DMS114 treated with DMSO at 0.1 percent for 48 hours (cell line): ENCODE results near the gene PITPNM1.
A peak's percentile ranks its signal among the peaks of the same experiment; 100 is the strongest.
"Not testable (repeated sequence)": the region's sequence is repeated elsewhere in the genome, so short reads cannot be mapped to it uniquely, and the experiment has no call there.

Experiments
- DNase-seq: peaks from one replicate; lab custom pipeline; 2025; ENCODE audit not compliant: unreplicated experiment; lab: John Stamatoyannopoulos, UW

The PITPNM1 gene

GRCh38 chr11:67491276-67492068, 13.7 kb downstream of the PITPNM1 start:
- no peak for DNase-seq

- DNase-seq = no peak
These were observed 14.5 kb downstream of the PITPNM1 start for GRCh38 chr11:67490727-67491065.

GRCh38 chr11:67489885-67490726, 15.1 kb downstream of the PITPNM1 start:
- DNase-seq = no peak

- DNase-seq = no peak
These were observed 15.8 kb downstream of the PITPNM1 start for GRCh38 chr11:67489203-67489884.

DNA sequence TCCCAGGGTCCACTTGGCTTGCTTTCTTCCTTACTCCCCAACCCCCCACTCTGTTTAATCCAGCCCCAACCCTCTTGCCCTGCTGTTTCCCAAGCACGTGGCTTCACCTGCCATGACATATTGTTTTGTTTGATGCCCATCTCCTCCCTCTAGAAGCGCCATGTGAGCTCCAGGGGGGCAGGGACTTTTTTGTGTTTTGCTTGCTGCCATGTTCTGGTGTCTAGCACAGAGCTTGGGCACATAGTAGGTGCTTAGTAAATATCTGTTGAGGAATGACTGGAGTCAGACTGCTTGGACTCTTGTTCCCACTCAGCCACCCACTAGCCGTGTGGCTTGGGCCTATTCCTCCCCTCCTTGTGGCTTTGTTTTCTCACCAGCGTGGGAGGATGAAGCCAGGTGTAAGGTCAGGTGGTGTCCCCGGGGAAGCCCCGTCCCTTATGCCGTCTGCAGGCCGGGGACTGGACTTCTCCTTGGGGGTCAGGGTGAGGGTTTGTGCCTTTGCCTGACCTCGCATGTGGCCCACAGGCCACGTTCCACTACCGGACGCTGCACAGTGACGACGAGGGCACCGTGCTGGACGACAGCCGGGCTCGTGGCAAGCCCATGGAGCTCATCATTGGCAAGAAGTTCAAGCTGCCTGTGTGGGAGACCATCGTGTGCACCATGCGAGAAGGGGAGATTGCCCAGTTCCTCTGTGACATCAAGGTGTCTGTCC, 18.5 kb downstream of the PITPNM1 start:
- no peak for DNase-seq

DNA sequence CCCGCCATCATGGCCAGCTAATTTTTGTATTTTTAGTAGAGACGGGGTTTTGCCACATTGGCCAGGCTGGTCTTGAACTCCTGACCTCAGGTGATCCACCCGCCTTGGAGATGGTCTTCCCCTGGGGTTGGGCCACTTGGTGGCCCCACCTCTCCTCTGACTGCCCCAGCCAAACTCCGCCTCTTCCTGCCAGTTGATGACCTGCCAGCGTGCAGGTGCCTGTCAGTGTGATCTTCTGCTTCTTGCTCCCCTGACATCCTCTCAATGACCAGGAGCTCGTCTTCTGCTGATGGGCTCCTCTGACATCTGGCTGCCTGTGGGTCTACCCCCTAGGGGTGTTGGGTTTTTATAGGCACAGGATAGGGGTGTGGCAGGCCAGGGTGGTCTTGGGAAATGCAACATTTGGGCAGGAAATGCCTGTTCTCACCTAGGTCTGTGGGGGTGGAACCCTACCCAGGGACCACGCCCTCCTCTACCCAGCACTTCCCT, 19.2 kb downstream of the PITPNM1 start:
- DNase-seq = not testable (repeated sequence)

- DNase-seq = no peak
These were observed 20.3 kb downstream of the PITPNM1 start for GRCh38 chr11:67484847-67485311.

- no peak for DNase-seq
These were observed 21.1 kb downstream of the PITPNM1 start for GRCh38 chr11:67483831-67484665.

DNA sequence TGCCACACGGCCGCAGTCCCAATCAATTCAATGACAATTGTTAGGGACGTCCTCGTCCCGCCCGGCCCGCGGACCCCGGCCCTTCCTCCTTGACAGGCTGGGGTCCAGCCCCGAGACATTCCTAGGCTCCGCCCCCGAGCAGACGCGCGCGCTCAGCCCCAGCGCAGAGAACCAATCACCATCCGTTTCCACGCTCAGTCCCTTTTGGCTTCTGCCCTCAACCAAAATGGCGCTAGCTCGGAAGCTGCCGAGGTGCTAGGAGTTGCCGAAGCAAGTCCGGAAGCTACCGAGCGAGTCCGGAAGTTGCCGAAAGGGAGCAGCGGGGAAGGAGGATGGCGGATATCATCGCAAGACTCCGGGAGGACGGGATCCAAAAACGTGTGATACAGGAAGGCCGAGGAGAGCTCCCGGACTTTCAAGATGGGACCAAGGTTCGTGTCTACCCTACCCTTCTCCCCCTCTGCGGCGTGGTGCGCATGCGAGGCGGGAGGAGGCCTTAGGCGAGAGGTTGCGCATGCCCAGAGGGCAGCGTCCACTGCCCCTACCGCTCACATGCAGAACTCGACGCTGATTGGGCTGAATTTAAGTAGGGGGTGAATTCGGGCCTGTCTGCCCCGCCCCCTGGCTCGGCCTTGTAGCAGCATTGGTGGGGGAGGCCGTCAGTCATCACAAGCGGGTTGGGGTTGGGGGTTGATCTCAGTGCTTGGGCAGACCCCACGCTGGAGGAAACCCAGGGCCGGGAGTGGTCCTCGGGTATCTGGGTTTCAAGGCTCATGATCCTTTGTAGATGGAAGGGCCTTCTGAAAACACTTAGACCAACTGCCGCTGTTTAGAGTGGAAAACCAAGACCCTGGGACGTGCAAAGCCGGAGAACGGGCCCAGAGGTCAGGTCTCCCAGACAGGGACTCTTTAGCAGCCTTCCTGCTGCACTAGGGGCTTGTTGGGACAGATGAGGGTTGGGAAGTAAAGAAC, 22.1 kb downstream of the PITPNM1 start, which contains the start of gene AIP:
AIP (plus strand) TSS at position 200 of the 972 bp plus-strand sequence; CDS start at position 333, 133 bp downstream.
- DNase-seq = peak; percentile 99

GRCh38 chr11:67482275-67482826, 22.8 kb downstream of the PITPNM1 start:
- DNase-seq = no peak

DNA sequence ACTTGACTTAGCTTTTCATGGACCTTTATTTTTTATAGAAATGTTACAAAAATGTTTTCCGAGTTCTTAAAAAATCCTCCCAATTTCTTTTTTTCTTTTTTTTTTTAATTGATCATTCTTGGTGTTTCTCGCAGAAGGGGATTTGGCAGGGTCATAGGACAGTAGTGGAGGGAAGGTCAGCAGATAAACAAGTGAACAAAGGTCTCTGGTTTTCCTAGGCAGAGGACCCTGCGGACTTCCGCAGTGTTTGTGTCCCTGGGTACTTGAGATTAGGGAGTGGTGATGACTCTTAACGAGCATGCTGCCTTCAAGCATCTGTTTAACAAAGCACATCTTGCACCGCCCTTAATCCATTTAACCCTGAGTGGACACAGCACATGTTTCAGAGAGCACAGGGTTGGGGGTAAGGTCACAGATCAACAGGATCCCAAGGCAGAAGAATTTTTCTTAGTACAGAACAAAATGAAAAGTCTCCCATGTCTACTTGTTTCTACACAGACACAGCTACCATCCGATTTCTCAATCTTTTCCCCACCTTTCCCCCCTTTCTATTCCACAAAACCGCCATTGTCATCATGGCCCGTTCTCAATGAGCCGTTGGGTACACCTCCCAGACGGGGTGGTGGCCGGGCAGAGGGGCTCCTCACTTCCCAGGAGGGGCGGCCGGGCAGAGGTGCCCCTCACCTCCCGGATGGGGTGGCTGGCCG, 27.7 kb downstream of the PITPNM1 start:
- not testable (repeated sequence) for DNase-seq

- not testable (repeated sequence) for DNase-seq
These were observed 28.5 kb downstream of the PITPNM1 start for GRCh38 chr11:67476692-67477091.

- no peak for DNase-seq
These were observed 32.3 kb downstream of the PITPNM1 start for GRCh38 chr11:67472882-67473281.

DNA sequence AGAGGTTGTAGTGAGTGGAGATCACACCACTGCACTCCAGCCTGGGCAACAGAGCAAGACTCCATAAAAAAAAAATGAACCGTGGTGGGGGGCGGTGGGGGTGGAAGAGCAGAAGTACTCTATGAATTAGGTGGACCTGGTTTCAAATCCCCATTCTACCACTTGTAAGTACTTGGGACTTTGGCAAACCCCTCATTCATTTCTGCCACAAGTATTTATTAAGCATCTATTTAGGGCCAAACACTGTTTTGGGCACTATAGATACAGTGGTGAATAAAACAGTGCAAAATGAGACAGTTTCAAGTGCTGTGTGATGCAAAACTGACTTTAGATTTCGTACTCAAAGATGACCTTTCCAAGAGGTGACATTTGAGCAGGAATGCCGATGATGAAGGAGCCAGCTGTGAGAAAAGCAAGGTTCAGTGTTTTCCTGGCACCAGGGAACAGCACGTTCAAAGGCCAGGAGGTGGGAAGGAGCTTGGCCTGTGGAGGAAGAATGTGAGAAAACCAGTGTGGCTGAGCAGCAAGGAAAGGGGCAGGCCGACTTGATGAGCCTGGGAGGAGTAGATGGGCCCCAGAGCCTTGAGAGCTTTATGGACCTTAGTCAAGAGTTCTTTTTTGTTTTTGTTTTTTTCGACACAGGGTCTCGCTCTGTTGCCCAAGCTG, 34.7 kb downstream of the PITPNM1 start:
- no peak for DNase-seq

DNA sequence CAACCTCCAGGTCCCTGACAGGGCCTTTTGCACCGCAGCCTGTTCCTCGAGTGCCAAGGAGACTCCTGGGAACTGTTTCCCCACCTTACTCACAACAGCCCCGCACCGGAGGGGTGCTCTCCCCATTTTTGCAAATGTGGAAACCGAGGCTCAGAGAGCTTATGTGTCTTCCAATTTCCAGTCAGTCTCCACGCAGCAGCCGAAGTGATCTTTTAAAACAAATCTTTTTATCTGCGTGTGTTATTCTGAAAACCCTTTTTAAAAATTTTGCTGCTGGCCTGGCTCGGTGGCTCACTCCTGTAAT, 35.7 kb downstream of the PITPNM1 start:
- DNase-seq = no peak

- DNase-seq = peak; percentile 89
These were observed 36.2 kb downstream of the PITPNM1 start, which contains the start of gene TMEM134 for GRCh38 chr11:67468759-67469507. TSS of gene TMEM134 (minus strand) at chr11:67469251. CDS start at chr11:67469192, 59 bp downstream.

DNA sequence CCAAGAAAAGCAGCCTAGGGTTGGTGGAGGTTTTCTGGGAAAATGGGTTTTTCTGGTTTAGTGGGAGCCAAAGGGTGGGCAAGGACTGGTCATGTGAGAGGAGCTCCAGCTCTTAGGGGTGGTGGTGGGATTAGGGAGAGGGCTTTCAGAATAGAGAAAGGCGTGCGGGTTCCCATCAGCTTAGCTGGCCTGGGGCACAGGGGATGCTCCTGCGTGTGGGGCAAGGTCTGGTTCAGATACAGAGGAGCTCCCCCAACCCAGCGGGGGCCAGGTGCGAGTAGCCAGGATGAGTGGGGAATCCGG, 36.8 kb downstream of the PITPNM1 start:
- no peak for DNase-seq
